DMS114 treated with DMSO at 0.1 percent for 48 hours (cell line): ENCODE measurements around the gene TMEM250.

ENCODE experiments used
- DNase-seq: peaks from one replicate; lab custom pipeline; 2025; ENCODE audit not compliant: unreplicated experiment; lab: John Stamatoyannopoulos, UW

The TMEM250 gene

GRCh38 chr9:136084063-136084944, 34.4 kb downstream of the TMEM250 start:
- DNase-seq = no peak

DNA sequence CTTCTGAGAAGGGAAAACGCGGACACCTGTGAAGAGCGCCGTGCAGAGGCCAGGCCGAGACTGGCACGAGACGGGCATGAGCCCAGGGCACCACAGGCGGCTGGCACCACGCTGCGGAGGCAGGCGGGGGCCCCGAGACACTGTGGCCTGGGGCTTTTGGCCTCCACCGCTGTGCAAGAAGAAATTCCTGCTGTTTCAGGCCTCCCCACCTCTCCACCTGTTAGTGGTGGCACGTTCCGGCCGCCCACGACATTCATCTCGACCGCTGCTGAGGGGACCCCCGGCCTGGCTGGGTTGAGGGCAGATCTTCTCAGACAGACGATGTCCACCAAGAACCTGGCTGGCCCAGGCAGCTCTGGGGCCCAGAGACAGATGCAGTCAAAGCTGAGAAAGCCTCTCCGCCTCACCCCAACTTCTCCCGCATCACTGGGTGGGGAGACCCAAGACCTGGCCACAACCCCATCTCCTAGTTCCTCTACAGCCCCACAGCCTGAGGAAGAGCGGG, 35.1 kb downstream of the TMEM250 start:
- DNase-seq = no peak

DNA sequence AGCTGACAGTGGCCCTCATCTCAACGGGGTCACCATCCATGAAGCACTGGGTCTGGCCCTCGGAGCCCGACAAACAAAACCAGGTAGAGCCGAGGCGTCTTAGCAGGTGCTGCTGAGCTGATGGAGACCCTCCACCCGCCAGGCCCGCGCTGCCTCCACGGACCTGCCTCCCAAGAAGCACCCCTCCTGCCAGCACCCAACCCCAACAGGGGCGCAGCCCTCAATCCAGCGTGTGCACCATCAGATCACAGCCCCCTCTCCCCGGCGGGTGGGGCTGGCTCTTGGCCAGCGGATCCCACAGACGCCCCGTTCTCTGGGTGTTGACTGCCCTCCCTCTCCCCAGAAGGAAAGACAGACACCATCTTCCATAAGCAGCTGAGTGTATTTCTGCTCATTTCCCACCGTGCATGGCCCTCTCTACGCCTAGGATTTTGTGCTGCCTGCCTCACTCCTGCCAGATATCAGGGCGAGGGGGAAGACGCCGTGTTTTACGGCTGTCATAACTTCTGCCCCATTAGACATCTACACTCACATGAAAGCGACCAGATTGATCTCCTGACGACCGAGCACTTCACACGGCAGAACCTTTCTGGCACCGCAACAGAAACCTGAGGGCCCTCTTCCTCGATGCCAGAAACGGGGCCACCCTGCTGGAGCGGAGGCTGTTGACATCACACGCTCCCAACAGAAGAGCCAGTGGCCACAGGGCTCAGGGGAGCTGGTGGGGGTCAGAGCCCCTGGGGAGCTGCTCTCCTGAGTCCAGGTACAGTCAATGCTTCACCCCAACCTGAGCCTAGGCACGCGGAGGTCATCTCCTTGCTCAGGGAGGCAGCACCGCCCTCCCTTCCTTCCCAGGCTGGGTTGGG, 35.9 kb downstream of the TMEM250 start:
- no peak for DNase-seq

DNA sequence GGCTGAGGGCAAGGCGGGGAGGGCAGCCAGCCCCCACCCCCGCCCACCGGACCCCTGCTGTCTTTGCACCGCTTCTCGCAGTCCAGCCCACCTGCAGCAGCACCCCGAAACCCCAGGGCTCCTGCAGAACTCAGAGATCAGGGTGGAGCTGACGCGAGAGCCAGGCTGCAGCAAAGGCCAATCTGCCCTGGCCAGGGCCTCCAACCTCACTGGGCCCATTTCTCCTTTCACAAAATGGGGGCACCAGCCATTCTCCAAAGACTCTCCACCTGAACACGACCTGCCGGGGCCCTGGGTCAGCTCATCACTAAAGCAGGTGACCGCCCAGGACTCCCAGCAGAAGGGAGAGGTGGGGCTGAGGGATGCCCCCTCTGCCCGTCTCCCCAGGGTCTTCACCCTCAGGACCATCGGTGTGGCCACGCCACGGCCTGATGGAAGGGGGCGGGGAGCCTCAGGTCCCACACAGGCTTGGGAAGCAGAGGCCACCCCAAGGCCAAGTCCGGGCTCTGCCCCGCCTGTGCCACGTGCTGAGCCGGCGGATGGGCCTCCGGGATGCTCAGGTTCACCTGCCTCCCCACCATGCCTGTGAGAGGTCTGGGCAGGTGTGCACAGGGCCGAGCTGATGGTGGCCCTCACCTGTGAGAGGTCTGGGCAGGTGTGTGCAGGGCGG, 36.7 kb downstream of the TMEM250 start:
- DNase-seq = no peak

GRCh38 chr9:136081113-136081825, 37.4 kb downstream of the TMEM250 start:
- DNase-seq = no peak

- no peak for DNase-seq
Observed at GRCh38 chr9:136080716-136081112, 38.0 kb downstream of the TMEM250 start.

DNA sequence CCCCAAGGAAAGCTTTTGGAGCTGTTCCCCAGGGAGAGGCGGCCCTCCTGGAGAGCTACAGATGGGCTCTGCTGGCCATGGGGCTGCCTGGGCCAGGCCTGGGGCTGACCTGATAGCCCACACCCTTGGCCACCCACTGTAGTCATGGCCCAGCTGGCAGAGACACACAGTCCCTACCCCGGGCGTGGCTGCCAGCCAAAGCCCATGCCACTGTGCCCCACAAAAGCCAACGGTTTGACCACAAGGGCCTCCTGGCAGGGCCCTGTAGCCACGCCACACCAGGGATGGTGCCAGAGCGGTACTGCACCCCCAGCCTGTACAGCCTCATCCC, 38.8 kb downstream of the TMEM250 start:
- no peak for DNase-seq

GRCh38 chr9:136079211-136079915, 39.3 kb downstream of the TMEM250 start:
- no peak for DNase-seq

DNA sequence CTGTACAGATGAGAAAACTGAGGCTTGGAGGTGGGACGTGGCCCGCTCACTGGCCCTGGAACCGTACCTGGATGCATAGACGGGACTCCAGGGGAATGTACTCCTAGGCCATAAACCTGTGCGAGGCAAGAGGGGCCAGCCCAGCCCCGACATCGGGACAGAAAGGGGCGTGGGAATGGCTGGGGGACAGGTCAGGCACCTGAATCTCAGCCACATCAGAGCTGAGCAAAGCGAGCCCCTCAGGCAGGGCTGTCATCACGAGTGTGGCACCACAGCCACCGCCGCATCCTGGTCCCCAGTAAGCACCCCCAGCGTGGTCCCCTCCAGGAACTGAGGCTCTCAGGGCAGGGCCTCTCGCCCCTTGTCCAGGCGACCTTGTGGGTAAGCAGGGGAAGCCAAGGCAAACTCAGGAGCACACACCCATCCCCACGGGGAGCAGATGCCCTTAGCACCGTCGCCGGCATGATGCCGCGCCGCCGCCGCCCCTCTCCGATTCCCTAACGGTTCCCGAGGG, 40.1 kb downstream of the TMEM250 start:
- no peak for DNase-seq

DNA sequence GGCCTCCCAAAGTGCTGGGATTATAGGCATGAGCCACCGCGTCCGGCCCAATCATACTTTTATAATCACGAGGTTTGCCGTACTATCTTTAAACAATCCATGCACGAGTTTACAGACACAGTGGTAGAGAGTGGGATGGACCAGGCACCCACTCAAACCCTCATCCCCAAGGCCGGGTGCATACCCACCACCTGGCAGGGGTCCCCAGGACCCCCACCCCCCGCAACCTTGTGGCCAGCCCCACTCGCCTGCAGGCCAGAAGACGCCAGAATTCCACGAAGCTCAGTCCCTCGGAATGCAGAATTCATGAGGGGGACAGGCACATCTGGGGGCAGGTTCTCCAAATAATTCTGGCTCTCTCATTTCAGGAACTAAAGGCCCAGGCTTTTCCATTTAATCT, 40.7 kb downstream of the TMEM250 start:
- no peak for DNase-seq

DNA sequence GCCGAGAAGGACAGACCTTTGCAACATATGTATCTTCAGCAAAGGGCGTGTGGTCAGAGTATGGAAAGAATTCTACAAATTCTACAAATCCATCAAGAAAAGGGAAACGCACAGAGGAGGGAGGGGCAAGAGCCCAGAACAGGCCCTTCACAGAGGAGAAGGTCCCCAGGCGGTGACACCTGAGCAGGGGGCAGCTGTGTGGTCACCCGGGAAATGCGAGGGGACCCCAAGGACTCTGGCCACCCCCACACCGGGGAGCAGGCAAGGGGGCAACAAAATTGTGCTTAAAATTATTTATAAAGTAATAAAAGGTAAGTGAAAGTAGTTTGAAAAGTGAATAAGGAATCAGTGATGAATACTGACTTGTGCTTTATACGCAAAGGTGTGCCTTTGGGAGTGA, 41.2 kb downstream of the TMEM250 start:
- no peak for DNase-seq

GRCh38 chr9:136075881-136076678, 42.6 kb downstream of the TMEM250 start:
- DNase-seq = no peak

GRCh38 chr9:136075134-136075841, 43.4 kb downstream of the TMEM250 start:
- DNase-seq = no peak

DNA sequence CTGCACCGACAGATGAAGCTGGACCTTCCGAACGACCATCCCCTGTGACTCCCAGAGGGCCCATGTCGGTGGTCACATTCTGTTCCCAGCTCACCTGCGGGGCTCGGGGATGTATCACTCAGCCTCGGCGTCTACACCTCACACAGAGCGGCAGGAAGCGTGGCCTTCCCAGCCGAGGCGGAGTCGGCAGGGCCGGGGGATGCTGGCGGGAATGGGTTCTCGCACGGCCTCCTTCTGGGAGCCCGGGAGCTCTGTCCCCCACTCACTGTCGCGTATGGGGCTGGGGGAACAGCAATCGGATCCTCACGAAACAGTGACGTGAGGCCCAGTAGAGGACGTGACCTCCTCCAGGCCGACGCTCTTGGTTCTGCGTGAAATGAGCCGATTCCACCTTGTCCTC, 44.0 kb downstream of the TMEM250 start:
- DNase-seq = no peak
